GM23248 (cell line): ENCODE measurements around the gene ZXDA.

Experiments
- EZH2 ChIP-seq: fragments of 200-600 bp; sonication (generic); IDR thresholded peaks from 2 replicates; pipeline ENCODE4 v1.6.1; 2018; ENCODE audit warnings: antibody characterized with exemption, mild to moderate bottlenecking; ENCODE audit not compliant: insufficient read depth, poor library complexity, severe bottlenecking
- EZH2phosphoT487 ChIP-seq: fragments of 200-600 bp; sonication (generic); IDR thresholded peaks from 2 replicates; pipeline ENCODE4 v1.6.1; 2018; ENCODE audit warnings: antibody characterized with exemption, moderate library complexity, mild to moderate bottlenecking, low read depth; ENCODE audit not compliant: insufficient read depth

- TF ChIP-seq EZH2phosphoT487 (no peak), EZH2 (no peak)
Measured at GRCh38 chrX:57915680-57916079, 5.4 kb upstream of the ZXDA start.
